Measurements from ENCODE around the gene JPT2.
"Not testable (repeated sequence)": the region's sequence is repeated elsewhere in the genome, so short reads cannot be mapped to it uniquely, and the experiment has no call there.

JPT2 gene

GRCh38 chr16:1674751-1675664, 3.1 kb upstream of the JPT2 start:
- no peak for DNase-seq (ENCODE audit: low read depth in 2 of 2)

- DNase-seq (ENCODE audit: low read depth in 2 of 2) = no peak
These were observed 1.4 kb upstream of the JPT2 start for GRCh38 chr16:1676661-1677060.

- no peak for DNase-seq (ENCODE audit: low read depth in 2 of 2)
These were observed 740 bp upstream of the JPT2 start for GRCh38 chr16:1677339-1677738.

GRCh38 chr16:1678500-1679098, 520 bp downstream of the JPT2 start:
- DNase-seq (ENCODE audit: low read depth in 2 of 2) = peak; percentile 6 to 24

GRCh38 chr16:1680361-1680760, 2.3 kb downstream of the JPT2 start:
- DNase-seq (ENCODE audit: low read depth in 2 of 2) = no peak

- no peak for DNase-seq (ENCODE audit: low read depth in 2 of 2)
These were observed 3.0 kb downstream of the JPT2 start for GRCh38 chr16:1681032-1681431.

GRCh38 chr16:1687427-1688316, 9.6 kb downstream of the JPT2 start:
- DNase-seq (ENCODE audit: low read depth in 2 of 2) = no peak

- DNase-seq (ENCODE audit: low read depth in 2 of 2) = no peak
These were observed 10.9 kb downstream of the JPT2 start for GRCh38 chr16:1688807-1689560.

- no peak for DNase-seq (ENCODE audit: low read depth in 2 of 2)
These were observed 11.8 kb downstream of the JPT2 start for GRCh38 chr16:1689853-1690252.

GRCh38 chr16:1690810-1691209, 12.7 kb downstream of the JPT2 start:
- DNase-seq (ENCODE audit: low read depth in 2 of 2) = no peak

- DNase-seq (ENCODE audit: low read depth in 2 of 2) = no peak
These were observed 13.2 kb downstream of the JPT2 start for GRCh38 chr16:1691276-1691675.

- DNase-seq (ENCODE audit: low read depth in 2 of 2) = no peak
These were observed 13.9 kb downstream of the JPT2 start for GRCh38 chr16:1691956-1692355.

- DNase-seq (ENCODE audit: low read depth in 2 of 2) = no peak
These were observed 18.8 kb downstream of the JPT2 start for GRCh38 chr16:1696863-1697262.

GRCh38 chr16:1698680-1699079, 20.6 kb downstream of the JPT2 start:
- DNase-seq (ENCODE audit: low read depth in 2 of 2) = no peak

- DNase-seq (ENCODE audit: low read depth in 2 of 2) = no peak
These were observed 22.2 kb downstream of the JPT2 start for GRCh38 chr16:1700246-1700645.

- no peak for DNase-seq (ENCODE audit: low read depth in 2 of 2)
These were observed 23.3 kb downstream of the JPT2 start for GRCh38 chr16:1701216-1701878.

- DNase-seq (ENCODE audit: low read depth in 2 of 2) = not testable (repeated sequence)
These were observed 27.2 kb downstream of the JPT2 start for GRCh38 chr16:1705324-1705687.

- peak; percentile 93 to 94 for DNase-seq (ENCODE audit: low read depth in 2 of 2)
These were observed 27.8 kb downstream of the JPT2 start, which contains the start of gene MAPK8IP3 for GRCh38 chr16:1705688-1706385. Gene MAPK8IP3 (plus strand): TSS chr16:1706195. CDS start chr16:1706340, 145 bp downstream.

- no peak for DNase-seq (ENCODE audit: low read depth in 2 of 2)
These were observed 28.5 kb downstream of the JPT2 start for GRCh38 chr16:1706386-1707192.

All from stimulated activated CD8-positive, alpha-beta memory T cell treated with anti-CD3 and anti-CD28 coated beads, Interleukin-7, amount 100 ng/mL, for 1 hour (primary cell).